BE2C (cell line): Measurements from ENCODE around the gene SHC4.

Source experiments
- DNase-seq: peaks from one replicate; pipeline ENCODE4 v3.0.0-alpha.2; 2020
- H3K27me3 ChIP-seq: fragments of 250-450 bp; sonication (Bioruptor Pico); 2 replicates; pipeline ENCODE4 v1.5.1; 2020; ENCODE audit warnings: mild to moderate bottlenecking
- H3K36me3 ChIP-seq: fragments of 250-450 bp; sonication (Bioruptor Pico); 2 replicates; pipeline ENCODE4 v1.5.1; 2020; ENCODE audit warnings: mild to moderate bottlenecking
- H3K4me1 ChIP-seq: fragments of 250-450 bp; sonication (Bioruptor Pico); 2 replicates; pipeline ENCODE4 v1.5.1; 2020
- H3K4me3 ChIP-seq: 2 replicates; pipeline ENCODE4 v1.5.1; 2011; ENCODE audit warnings: low read depth, low read length
- H3K9me3 ChIP-seq: fragments of 250-450 bp; sonication (Bioruptor Pico); 2 replicates; pipeline ENCODE4 v1.5.1; 2020
- TF ChIP-seq, protein P1 (sequence below): IDR thresholded peaks from 2 replicates; pipeline ENCODE4 v1.5.1; 2012; ENCODE audit warnings: mild to moderate bottlenecking, low read depth, low read length

The SHC4 gene

DNA sequence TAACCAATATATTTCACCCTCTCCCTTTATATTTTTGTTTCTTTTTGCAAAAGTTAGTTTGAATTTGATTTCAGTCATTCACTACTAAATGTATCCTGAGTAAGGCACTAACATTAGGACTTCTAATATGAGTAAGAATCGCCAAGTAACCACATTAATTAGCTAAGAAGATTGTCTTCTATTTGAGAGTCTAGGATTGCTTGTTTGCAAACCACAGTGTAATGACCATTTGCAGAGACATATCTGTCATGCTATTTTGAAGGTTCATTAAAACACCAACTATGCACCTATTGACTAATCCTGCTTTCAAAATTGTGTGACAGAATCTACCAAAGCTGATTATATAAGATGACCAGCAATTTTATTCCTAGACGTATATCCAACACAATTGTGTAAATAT is 91.1 kb downstream of the SHC4 start:
- Histone ChIP-seq H3K4me1 (no peaks in the 10 kb centered on the region), H3K27me3 (no peaks in the 10 kb centered on the region; the same call in 1 of the 2 replicates), H3K4me3 (no peak overlapping the region), H3K9me3 (no peaks in the 10 kb centered on the region), H3K36me3 (no peaks in the 10 kb centered on the region)
- DNase-seq, result no peak
- TF ChIP-seq, protein P1, sequence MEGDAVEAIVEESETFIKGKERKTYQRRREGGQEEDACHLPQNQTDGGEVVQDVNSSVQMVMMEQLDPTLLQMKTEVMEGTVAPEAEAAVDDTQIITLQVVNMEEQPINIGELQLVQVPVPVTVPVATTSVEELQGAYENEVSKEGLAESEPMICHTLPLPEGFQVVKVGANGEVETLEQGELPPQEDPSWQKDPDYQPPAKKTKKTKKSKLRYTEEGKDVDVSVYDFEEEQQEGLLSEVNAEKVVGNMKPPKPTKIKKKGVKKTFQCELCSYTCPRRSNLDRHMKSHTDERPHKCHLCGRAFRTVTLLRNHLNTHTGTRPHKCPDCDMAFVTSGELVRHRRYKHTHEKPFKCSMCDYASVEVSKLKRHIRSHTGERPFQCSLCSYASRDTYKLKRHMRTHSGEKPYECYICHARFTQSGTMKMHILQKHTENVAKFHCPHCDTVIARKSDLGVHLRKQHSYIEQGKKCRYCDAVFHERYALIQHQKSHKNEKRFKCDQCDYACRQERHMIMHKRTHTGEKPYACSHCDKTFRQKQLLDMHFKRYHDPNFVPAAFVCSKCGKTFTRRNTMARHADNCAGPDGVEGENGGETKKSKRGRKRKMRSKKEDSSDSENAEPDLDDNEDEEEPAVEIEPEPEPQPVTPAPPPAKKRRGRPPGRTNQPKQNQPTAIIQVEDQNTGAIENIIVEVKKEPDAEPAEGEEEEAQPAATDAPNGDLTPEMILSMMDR, result no peak

DNA sequence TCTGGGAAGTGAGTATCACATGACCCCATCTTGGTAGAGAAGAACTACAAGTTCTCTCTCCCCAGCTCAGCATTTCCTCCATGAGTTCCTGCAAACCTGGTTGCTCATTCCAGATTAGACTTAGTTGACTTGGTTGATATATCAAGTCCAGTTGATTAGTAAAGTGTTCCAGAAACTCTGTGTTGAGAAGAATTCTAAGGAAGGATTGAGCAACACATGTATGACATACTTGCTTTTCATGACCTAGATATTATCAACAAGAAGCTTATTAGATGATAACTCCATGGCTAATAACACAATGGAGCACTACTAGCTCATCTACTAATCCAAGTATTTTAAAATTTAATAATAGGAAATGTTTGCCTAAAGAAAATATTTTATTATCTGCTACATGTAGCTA is 92.2 kb downstream of the SHC4 start:
- TF ChIP-seq, protein P1, result no peak

DNA sequence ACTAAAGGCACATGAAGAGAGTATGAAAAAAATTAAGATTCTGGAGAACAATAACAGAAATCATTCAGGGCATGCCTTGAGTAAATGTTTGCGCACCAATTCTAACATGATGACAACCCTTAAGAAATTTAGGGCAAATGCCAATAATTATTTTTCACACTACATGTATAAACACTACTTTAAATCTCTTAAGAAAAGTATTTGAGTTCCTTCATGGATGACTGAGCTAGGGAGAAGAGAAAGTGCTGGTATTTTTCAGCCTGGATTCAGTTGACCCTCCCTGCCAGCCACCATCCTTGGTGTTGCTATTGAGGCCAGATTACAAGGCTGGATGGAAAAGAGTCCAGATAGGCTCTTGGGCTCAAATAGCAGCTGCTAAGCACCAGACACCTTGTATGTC is 93.8 kb downstream of the SHC4 start:
- H3K36me3 ChIP-seq, result no peaks in the 10 kb centered on the region
- DNase-seq, result no peak
- no peaks in the 10 kb centered on the region for H3K4me1 ChIP-seq
- no peaks in the 10 kb centered on the region for H3K9me3 ChIP-seq
- H3K4me3 ChIP-seq, result no peak overlapping the region
- TF ChIP-seq, protein P1, result no peak
- H3K27me3 ChIP-seq, result no peaks in the 10 kb centered on the region; the same call in 1 of the 2 replicates

More for the DNA sequence above, 92.2 kb downstream of the SHC4 start:
- Histone ChIP-seq H3K9me3 (no peaks in the 10 kb centered on the region), H3K4me3 (no peak overlapping the region), H3K4me1 (no peaks in the 10 kb centered on the region), H3K27me3 (no peaks in the 10 kb centered on the region; the same call in 1 of the 2 replicates), H3K36me3 (no peaks in the 10 kb centered on the region)
- no peak for DNase-seq

DNA sequence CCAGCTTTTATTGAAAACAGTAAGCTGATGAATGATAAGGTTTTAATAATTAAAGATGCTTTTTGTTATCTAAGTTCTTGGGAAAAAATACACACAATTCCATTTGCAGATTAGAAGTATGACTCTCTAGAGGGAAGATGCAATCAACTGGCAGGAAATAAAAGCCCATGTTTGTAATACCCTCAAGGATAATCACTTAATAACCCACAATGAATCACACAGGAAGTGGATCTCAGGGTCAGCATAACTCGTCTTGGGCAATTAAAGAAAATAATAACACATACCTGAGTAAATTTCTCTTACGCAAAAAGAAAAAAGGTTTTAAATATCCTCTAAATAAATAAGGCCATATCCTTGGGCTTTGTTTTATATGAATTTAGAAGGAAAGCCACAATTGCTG is 95.2 kb downstream of the SHC4 start:
- Histone ChIP-seq H3K9me3 (no peaks in the 10 kb centered on the region), H3K36me3 (no peaks in the 10 kb centered on the region), H3K4me3 (no peak overlapping the region), H3K4me1 (no peaks in the 10 kb centered on the region), H3K27me3 (no peaks in the 10 kb centered on the region; the same call in 1 of the 2 replicates)
- TF ChIP-seq, protein P1, result no peak
- DNase-seq, result no peak

DNA sequence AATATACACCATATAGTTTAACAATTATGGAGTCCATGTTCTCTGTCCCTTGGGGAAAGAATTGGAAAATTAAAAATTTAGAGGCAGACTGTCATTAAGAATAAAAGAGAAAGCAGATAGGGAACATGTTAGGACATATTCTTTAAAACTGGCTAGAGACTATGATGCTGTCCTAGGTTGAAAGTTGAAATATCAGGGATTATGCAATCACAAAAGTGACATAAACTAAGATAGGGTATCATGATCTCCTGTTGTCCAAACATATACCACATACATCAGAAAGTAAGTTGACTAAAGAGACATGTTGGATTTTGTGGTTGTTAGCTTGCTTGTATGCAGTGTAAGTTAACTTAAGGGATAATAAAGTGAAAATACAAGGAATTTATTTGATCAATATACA is 95.7 kb downstream of the SHC4 start:
- Histone ChIP-seq H3K4me3 (no peak overlapping the region), H3K9me3 (no peaks in the 10 kb centered on the region), H3K36me3 (no peaks in the 10 kb centered on the region), H3K4me1 (no peaks in the 10 kb centered on the region), H3K27me3 (no peaks in the 10 kb centered on the region; the same call in 1 of the 2 replicates)
- no peak for DNase-seq
- TF ChIP-seq, protein P1, result no peak

DNA sequence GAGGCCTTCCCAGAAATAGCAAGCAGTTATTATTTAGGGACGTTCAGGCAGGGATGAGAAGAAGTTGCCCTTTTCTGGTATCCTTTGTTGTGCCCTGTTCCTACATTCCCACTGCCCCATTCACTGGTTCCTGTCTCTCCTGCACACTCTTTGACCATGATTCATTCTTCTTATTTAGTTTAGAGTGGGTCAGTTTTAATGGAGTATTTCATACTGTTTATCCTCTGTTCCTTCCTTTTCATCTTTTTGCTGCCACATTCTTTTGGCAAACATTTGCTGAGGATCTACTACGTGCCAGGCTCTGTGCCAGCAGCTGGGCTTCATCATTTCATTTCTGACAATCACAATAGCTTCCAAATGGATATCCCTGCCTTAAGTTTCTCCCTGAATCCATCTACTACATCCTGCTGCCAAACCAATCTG is 97.6 kb downstream of the SHC4 start:
- no peak for DNase-seq
- Histone ChIP-seq H3K36me3 (no peaks in the 10 kb centered on the region), H3K4me3 (no peak overlapping the region), H3K4me1 (no peaks in the 10 kb centered on the region), H3K9me3 (no peaks in the 10 kb centered on the region), H3K27me3 (no peaks in the 10 kb centered on the region)
- TF ChIP-seq, protein P1, result no peak
